ENCODE results near the gene CNTN2.

CNTN2 gene

GRCh38 chr1:205075642-205076155 is 32.7 kb downstream of the CNTN2 start:
- FAIRE-seq (no peak), DNase-seq (ENCODE audit: insufficient read length) (no peak)
- no peak for TF ChIP-seq TAF1 (IDR thresholded peaks at IDR 0.05; ENCODE audit: borderline replicate concordance, low read depth, low read length)

GRCh38 chr1:205076245-205076761 is 33.3 kb downstream of the CNTN2 start:
- DNase-seq (ENCODE audit: insufficient read length), result no peak
- no peak for FAIRE-seq
- TF ChIP-seq POLR2A (IDR thresholded peaks at IDR 0.05; ENCODE audit: low read depth, low read length), result no peak
- no peak for TF ChIP-seq POLR2AphosphoS5 (IDR thresholded peaks at IDR 0.05; ENCODE audit: low read depth, low read length)
- TF ChIP-seq TAF1 (IDR thresholded peaks at IDR 0.05; ENCODE audit: borderline replicate concordance, low read depth, low read length), result no peak

- no peak for DNase-seq (ENCODE audit: insufficient read length)
- no peak for FAIRE-seq
- no peak for TF ChIP-seq POLR2AphosphoS5 (IDR thresholded peaks at IDR 0.05; ENCODE audit: low read depth, low read length)
- TF ChIP-seq TAF1 (IDR thresholded peaks at IDR 0.05; ENCODE audit: borderline replicate concordance, low read depth, low read length), result no peak
- no peak for TF ChIP-seq POLR2A (IDR thresholded peaks at IDR 0.05; ENCODE audit: low read depth, low read length)
These were observed 34.3 kb downstream of the CNTN2 start for GRCh38 chr1:205077158-205077933.

GRCh38 chr1:205077934-205078311 is 34.9 kb downstream of the CNTN2 start:
- FAIRE-seq (no peak), DNase-seq (ENCODE audit: insufficient read length) (no peak)
- TF ChIP-seq POLR2A (IDR thresholded peaks at IDR 0.05; ENCODE audit: low read depth, low read length) (no peak), TAF1 (IDR thresholded peaks at IDR 0.05; ENCODE audit: borderline replicate concordance, low read depth, low read length) (no peak), POLR2AphosphoS5 (IDR thresholded peaks at IDR 0.05; ENCODE audit: low read depth, low read length) (no peak)

- DNase-seq (ENCODE audit: insufficient read length) (no peak), FAIRE-seq (no peak)
- no peak for TF ChIP-seq TAF1 (IDR thresholded peaks at IDR 0.05; ENCODE audit: borderline replicate concordance, low read depth, low read length)
- no peak for TF ChIP-seq POLR2A (IDR thresholded peaks at IDR 0.05; ENCODE audit: low read depth, low read length)
These were observed 39.4 kb downstream of the CNTN2 start for GRCh38 chr1:205082431-205082830.

GRCh38 chr1:205084360-205084759 is 41.3 kb downstream of the CNTN2 start, which contains the start of gene TMEM81:
Gene TMEM81 (minus strand): TSS chr1:205084460. CDS start chr1:205084320, 140 bp downstream.
- TF ChIP-seq TAF1 (IDR thresholded peaks at IDR 0.05; ENCODE audit: borderline replicate concordance, low read depth, low read length) (no peak), POLR2A (IDR thresholded peaks at IDR 0.05; ENCODE audit: low read depth, low read length) (no peak), POLR2AphosphoS5 (IDR thresholded peaks at IDR 0.05; ENCODE audit: low read depth, low read length) (no peak)
- no peak for FAIRE-seq
- DNase-seq (ENCODE audit: insufficient read length), result no peak

GRCh38 chr1:205088341-205088740 is 45.3 kb downstream of the CNTN2 start:
- FAIRE-seq, result no peak
- TF ChIP-seq POLR2AphosphoS5 (IDR thresholded peaks at IDR 0.05; ENCODE audit: low read depth, low read length) (no peak), POLR2A (IDR thresholded peaks at IDR 0.05; ENCODE audit: low read depth, low read length) (no peak), TAF1 (IDR thresholded peaks at IDR 0.05; ENCODE audit: borderline replicate concordance, low read depth, low read length) (no peak)

GRCh38 chr1:205091043-205091740 is 48.2 kb downstream of the CNTN2 start:
- TF ChIP-seq POLR2A (IDR thresholded peaks at IDR 0.05; ENCODE audit: low read depth, low read length) (no peak), TAF1 (IDR thresholded peaks at IDR 0.05; ENCODE audit: borderline replicate concordance, low read depth, low read length) (no peak), POLR2AphosphoS5 (IDR thresholded peaks at IDR 0.05; ENCODE audit: low read depth, low read length) (no peak)
- DNase-seq (ENCODE audit: insufficient read length) (no peak), FAIRE-seq (no peak)

More at GRCh38 chr1:205088341-205088740, 45.3 kb downstream of the CNTN2 start:
- DNase-seq (ENCODE audit: insufficient read length), result no peak

- no peak for FAIRE-seq
- DNase-seq (ENCODE audit: insufficient read length), result no peak
- TF ChIP-seq TAF1 (IDR thresholded peaks at IDR 0.05; ENCODE audit: borderline replicate concordance, low read depth, low read length), result no peak
- no peak for TF ChIP-seq POLR2A (IDR thresholded peaks at IDR 0.05; ENCODE audit: low read depth, low read length)
- TF ChIP-seq POLR2AphosphoS5 (IDR thresholded peaks at IDR 0.05; ENCODE audit: low read depth, low read length), result no peak
These were observed 52.4 kb downstream of the CNTN2 start for GRCh38 chr1:205095422-205095821.

- TF ChIP-seq POLR2AphosphoS5 (IDR thresholded peaks at IDR 0.05; ENCODE audit: low read depth, low read length), result no peak
- no peak for TF ChIP-seq POLR2A (IDR thresholded peaks at IDR 0.05; ENCODE audit: low read depth, low read length)
- no peak for TF ChIP-seq TAF1 (IDR thresholded peaks at IDR 0.05; ENCODE audit: borderline replicate concordance, low read depth, low read length)
- DNase-seq (ENCODE audit: insufficient read length) (no peak), FAIRE-seq (no peak)
These were observed 55.2 kb downstream of the CNTN2 start for GRCh38 chr1:205098242-205098641.

- FAIRE-seq (no peak), DNase-seq (ENCODE audit: insufficient read length) (no peak)
- TF ChIP-seq POLR2AphosphoS5 (IDR thresholded peaks at IDR 0.05; ENCODE audit: low read depth, low read length) (no peak), POLR2A (IDR thresholded peaks at IDR 0.05; ENCODE audit: low read depth, low read length) (no peak), TAF1 (IDR thresholded peaks at IDR 0.05; ENCODE audit: borderline replicate concordance, low read depth, low read length) (no peak)
These were observed 59.4 kb downstream of the CNTN2 start for GRCh38 chr1:205102404-205102803.

Data from GM12892 (cell line).